Stimulated activated CD4-positive, alpha-beta T cell treated with anti-CD3 and anti-CD28 coated beads, TNF-alpha, amount 100 ng/mL, for 48 hours (primary cell): Measurements from ENCODE around the gene ST3GAL3.

Experiments
- DNase-seq, 3 donors: peaks; one replicate each; pipeline ENCODE4 v3.0.0-alpha.2; 2020; ENCODE audit warnings: low read depth in 3 of 3

Gene ST3GAL3

DNA sequence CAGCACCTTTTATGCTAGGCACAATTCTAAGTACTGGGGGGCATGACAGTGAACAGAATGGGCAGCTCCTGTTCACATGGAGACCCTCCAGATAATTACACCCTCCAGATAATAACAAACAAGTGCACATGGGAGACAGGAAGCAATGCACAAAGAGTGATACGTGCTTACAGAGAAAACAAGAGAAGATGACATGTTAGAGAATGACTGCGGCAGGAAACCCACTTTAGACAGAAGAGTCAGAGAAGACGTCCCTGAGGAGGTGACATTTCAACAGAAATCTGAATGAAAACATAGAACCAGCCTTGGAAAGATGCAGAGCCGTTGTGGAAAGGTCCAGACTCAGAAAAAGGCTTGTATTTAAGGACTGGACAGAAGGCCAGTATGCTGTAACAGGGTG lies 171.5 kb downstream of the ST3GAL3 start:
- DNase-seq, result no peak

DNA sequence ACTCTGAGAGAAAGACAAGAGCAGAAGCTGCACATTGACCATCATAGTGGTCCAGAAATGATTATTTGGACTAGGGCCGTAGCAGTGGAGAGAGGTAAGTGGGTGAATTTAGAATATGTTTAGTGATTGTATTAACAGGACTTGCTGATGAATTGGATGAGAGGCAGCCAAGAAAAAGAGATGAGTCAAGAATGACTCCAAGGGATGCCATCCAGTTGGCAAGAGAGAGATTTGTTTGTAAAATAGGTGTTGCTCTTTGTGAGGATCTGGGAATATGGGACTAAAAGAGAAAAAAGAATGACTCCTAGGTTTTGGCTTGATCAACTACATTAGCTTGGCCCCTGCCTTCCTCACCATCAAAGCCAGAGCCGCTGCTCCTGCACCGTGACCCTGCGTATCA lies 172.1 kb downstream of the ST3GAL3 start:
- no peak for DNase-seq

DNA sequence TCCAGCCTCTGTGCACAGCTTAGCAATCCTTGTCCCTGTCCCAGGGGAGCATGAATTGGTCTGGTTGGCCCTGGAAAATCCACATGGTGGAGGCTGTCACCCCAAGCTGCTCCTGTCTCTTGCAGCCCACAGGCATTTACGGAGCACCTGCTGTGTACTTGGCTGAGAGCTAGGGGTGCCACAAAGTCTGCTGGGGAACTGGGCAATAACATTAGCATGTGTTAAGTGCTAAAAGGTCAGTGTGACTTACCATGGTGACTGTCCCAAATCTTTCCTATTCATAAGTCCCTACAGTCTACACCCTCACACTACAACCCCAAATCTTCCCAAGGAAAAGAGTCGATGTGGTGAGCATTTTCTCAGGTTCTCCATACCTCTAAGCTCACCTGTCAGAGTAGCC lies 172.7 kb downstream of the ST3GAL3 start:
- no peak for DNase-seq

DNA sequence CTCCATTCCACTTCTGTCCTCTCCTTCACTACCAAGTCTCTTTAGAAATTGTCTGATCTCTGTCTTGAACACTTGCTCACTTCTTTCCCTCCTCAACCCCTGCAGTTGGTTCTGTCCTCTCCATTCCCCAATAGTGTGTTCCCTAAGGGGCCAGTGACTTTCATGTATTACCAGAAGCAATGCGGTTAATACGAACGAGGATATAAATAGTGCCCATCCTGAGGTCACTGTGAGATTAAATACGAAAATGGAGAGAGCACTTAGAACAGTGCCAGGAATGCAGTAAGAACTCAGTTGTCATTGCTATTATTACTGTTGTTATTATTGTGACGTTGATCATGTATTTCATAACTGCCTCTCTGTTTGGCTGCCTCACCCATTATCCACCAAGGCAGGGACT lies 173.3 kb downstream of the ST3GAL3 start:
- no peak for DNase-seq

DNA sequence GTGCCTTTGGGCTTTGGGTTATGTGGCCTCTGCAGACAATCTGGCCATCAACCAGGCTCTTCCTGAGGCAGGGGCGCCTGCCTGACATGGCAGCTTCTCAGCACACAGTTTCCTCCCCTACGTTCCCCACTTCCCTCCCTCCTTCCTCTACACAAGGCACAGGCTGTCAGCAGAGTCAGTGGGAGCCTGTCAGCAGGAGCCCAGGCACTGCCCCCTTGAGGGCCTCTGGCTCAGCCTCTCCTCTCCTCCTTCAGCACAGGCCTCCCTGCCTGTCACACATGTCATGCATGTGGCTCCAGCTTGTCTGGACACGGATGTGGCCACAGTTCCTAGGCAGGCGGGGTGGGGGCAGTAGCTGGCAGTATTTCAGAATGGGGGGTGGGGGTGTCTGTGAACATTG lies 174.1 kb downstream of the ST3GAL3 start:
- DNase-seq, result no peak

DNA sequence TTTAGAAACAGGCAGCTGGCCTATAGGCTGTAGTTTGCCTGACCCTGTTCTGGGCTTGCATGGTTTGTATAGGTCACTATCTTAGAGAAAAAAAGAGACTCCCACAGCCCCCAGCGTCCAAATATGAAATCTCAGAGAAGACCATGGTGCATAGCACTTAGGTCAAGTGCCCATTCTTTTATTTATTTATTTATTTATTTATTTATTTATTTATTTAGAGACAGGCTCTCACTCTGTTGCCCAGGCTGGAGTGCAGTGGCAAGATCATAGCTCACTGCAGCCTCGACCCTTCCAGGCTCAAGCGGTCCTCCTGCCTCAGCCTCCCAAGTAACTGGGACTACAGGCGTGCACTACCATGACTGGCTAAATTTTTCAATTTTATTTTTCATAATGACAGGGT lies 175.4 kb downstream of the ST3GAL3 start:
- no peak for DNase-seq

DNA sequence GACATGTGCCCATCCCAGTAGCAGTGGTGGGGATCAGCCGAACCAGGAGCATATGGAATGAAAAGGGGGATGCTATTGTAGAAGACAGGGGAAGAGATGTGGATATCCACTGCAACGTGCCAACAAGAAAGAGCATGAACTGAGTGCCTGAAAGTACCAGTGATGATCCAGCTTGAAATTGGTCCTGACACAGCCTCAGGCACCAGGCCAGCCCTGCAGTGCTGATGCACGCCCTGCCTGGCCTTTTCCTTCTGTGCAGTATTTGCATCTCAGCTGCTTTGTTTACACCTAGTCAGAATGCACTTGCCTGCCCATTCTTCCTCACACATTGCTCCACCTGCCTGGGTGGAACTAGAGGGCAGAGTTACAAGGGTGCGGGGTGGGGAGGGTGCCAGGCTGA lies 176.0 kb downstream of the ST3GAL3 start:
- DNase-seq, result no peak

DNA sequence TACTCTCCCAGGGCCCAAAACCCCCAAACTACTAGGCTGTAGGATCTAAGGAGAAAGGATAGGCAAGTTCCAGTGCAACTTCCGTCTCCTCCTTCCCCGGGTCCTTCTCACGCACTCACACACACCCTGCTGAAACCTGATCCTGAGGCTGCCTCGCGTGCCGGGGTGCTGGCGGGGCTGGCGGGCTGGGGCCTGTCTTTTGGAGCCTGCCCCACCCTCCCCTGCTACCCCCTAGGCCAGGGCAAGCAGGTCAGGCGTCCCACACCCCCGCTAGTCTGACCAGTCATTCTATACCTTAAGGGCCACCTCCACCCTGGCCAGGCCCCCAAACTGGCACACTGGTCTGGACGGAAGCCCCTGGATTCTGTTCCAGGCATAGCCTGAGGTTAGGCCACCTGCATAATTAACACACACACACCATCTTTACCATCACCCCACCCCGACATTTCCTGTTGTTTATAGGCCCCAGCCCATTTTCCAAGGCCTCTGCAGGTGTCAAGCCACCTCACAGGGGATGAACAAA lies 178.0 kb downstream of the ST3GAL3 start:
- no peak for DNase-seq

DNA sequence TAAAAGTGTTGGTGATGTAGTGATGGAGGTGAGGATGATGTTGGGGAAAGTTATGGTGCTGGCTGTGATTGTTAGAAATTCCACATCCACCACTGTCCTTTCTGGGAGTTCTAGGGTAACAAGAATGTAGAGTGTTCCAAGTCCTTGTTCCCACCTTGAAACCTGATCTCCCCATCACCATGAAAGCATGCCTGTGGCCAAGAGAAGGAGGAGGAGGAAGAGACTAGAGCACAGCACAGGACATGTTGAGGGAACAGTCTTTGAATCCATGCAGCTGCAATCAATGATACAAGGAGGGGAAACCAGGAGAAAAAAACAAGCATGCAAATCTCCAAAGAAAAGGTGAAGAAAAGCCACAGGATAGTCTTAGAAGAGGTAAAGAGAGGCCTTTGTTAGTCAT lies 180.4 kb downstream of the ST3GAL3 start:
- no peak for DNase-seq

DNA sequence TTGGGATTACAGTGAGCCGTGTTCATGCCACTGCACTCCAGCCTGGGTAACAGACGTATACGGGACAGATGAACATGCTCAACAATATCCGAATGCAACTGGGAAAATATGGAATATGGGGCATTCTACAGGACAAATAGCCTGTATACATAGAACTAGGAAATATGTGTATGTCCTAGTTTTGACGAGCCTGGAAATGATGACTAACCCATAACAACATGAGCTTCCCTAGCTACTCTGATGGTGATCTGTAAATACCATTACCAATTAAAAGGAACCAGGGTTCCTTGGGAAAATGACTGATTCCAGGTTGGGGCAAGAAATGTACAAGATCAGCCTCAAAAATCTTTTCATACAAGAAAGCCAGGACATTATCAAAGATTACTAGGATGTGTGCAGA lies 183.5 kb downstream of the ST3GAL3 start:
- no peak for DNase-seq

DNA sequence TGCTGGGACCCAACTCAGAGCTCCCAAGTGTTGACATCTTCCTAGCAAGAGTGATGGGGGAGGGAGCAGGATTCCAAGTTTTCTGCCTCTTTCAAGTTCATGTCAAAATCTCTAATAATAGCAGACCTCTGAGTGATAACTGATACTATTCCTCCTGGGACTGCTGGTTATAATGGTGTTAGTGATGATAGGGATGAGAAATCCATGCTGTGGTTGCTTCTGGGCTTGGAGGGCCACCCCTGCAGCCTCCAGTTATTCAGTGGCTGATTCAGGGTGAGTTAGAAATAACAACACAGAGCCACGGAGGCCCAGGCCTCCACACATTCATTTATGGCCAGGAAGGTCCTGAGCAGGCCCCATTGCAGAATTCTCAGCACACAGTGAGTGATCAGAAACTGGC lies 185.7 kb downstream of the ST3GAL3 start:
- DNase-seq, result no peak

DNA sequence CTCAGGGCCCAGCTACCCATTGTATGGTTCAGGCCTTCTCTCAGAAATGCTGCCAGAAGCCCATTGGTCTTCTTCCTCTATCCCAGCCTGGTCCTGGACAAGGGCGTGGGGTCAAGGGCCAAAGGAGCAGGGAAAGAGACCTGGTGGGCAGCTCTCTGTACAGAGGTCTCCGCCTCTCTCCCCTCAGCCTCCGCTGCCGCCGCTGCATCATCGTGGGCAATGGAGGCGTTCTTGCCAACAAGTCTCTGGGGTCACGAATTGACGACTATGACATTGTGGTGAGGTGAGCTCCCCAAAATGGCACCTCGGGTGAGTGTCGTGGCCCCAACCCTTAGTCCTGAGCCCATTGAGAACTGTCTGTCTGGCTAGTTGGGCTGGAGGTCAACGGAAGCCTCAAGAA lies 191.6 kb downstream of the ST3GAL3 start:
- DNase-seq, result no peak

DNA sequence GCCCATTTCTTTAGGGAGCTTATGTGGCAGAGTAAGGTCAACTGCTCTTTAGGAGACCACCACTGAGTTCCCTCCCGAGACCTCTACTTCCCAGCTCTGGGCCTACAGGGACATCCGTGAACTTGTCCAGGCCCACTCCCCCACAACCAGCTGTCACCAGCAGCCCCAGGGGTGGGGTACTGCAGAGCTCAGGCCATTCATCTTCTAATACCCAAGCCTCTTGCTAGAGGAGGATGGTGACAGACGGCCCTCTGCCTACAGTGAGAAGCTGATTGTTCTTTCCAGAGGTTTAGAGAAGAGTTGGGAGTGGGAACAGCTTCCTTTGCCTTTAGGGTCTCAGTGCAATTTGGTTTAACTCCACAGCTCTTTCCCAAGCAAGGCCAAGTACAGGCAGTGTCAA lies 193.1 kb downstream of the ST3GAL3 start:
- DNase-seq, result no peak

DNA sequence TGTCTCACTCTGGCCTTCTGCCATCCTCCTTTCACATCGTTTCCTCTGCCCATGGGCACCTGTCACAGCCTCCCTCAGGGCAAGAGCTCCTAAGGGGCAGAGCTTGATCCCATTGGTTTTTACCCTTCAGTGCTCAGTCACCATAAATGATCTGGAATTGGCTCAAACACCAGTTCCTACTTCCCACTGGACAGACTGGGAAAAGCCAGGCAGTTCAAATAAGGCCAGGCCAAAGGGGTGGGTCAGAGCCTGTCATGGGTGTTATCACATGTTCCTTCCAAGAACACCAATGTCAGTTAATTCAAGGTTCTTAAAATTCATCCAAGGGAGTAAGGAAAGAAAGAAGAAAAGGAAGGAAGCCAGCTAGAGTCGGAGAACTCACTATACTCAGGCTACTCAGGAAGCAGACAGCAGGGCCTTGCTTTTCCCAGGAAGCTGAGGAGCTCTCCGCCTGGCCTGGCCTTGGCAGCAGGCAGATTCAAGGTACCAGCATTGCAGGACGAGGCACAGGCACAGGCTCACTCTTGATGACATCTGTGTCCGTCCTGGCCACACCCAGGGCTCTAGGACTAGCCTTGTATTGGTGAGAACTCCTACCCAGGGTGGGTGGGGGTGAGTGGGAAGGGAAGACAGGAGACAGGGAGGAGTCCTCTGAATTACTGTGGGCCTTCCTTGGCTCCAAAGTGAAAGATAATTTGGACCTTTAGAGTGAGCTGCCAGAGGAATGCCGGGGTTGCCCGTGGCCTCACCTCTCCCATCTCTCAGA lies 194.0 kb downstream of the ST3GAL3 start:
- no peak for DNase-seq

DNA sequence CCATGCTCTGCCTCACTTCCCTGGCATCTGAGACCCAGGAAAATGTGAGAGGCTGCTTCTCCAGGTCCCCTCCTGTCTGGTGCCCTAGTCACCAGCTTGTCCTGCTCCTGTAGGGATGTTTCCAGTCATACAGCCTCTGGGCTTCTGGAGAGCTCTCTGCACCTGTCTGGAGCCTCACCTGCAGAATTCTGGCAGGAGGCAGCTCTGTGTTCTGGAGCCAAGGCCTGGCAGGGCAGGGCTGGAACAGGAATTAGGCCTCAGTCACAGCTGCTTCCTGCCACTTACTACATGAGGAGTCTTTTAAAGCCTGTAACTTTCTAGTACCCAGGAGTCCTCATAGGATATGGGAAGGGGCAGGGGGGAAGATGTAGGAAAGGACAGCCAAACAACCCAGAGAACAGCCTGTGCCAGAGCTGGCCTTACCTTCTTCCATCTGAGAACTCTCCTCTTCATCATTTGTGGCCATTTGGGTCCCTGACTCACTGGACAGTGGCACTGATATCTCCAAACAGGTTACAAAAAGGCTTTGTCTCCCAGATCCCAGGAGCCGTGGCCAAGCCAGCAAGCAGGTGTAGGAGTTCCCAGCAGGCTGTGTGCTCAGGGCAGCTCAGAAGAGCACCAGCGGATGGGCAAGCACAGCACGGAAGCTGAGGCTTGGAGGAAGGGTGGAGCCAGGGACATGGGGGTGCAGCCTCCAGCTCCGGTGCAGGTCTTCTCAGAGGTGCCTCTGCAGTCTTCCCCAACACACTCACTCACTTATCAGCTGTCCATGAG lies 194.9 kb downstream of the ST3GAL3 start:
- DNase-seq, result no peak

DNA sequence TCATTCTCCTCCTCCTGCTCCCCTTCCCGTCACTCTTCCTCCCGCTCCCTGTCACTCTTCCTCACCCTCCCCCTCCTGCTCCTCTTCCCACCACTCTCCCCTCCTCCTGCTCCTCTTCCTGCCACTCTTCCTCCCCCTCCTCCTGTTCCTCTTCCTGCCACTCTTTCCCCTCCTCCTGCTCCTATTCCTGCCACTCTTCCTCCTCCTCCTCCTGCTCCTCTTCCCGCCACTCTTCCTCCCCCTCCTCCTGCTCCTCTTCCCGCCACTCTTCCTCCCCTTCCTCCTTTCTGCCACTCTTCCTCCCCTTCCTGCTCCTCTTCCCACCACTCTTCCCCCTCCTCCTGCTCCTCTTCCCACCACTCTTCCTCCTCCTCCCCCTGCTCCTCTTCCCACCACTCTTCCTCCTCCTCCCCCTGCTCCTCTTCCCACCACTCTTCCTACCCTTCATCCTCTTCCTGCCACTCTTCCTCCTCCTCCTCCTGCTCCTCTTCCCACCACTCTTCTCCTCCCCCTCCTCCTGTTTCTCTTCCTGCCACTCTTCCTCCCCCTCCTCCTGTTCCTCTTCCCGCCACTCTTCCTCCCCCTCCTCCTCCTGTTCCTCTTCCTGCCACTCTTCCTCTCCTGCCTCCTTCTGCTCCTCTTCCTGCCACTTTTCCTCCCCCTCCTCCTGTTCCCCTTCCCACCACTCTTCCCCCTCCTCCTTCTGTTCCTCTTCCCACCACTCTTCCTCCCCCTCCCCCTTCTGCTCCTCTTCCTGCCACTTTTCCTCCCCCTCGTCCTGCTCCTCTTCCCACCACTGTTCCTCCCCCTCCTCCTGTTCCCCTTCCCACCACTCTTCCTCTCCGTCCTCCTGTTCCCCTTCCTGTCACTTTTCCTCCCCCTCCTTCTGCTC lies 197.6 kb downstream of the ST3GAL3 start:
- no peak for DNase-seq

DNA sequence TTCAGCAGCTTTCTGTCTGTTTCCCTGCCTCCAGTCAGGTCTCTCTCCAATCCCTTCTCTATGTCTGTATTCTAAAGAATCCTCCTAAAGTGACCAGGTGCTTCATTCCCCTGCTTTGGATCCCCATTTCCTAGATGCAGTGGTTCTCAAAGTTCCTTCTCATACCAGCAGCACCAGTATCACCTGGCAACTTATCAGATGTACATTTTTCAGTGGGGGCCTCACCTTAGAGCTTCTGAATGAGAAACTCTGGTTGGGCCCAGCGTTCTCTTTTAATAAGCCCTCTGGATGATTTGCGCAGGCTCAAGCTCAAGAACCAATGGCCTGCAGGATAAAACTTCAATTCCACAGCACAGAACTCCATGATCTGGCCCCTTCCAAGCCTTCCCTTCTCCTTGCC lies 200.9 kb downstream of the ST3GAL3 start:
- no peak for DNase-seq

DNA sequence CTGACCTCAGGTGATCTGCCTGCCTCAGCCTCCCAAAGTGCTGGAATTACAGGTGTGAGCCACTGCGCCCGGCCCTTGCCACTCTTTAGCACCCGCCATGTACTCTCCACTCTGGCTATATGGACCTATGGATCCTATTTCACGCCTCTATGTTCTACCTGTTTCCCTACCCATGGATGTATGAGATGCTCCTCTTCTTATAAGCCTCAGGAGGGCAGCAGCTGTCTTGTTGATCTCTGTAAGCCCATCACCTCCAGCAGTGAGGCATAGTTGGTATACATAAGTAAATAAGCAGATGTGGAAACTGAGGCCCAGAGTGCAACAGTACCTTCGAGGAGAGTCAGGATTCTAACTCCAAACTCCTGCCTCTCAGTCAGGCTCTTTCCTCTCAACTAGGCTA lies 201.5 kb downstream of the ST3GAL3 start:
- no peak for DNase-seq

DNA sequence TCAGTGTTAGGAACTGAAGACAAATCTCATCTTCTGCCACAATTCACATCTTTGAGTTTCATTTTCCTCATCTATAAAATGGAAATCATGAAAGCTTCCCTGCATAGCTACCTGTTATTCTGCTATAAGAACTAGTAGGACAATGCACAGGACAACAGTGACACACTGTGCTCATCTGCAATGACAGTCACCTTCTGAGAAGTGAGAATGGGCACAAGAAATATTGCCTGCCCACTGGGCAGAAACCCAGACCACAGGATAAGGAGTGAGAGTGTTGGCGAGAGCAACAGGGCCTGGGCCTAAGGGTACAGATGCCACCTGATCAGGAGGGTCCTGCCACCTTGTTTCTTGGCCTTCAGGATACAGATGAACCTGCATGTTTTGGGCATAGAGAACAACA lies 203.0 kb downstream of the ST3GAL3 start:
- DNase-seq, result no peak

DNA sequence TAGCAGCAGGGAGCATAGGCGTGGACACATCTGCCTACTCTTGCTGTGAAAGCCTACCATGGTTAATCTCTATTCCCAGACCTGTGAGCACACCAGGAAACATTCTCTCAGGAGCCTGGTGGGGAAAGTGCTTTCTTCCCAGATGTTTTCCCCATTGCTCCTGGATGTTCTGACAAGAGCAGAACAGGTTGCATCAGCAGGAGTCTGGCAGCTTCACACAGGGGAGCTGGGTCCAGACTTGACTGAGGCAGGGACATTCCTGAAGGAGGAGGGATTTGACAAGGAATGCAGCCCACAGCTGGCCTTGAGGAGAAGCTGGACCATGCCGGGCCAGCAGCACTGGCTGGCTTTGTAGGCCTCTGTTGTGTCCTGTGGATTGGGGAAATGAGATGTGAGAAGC lies 205.3 kb downstream of the ST3GAL3 start:
- no peak for DNase-seq

DNA sequence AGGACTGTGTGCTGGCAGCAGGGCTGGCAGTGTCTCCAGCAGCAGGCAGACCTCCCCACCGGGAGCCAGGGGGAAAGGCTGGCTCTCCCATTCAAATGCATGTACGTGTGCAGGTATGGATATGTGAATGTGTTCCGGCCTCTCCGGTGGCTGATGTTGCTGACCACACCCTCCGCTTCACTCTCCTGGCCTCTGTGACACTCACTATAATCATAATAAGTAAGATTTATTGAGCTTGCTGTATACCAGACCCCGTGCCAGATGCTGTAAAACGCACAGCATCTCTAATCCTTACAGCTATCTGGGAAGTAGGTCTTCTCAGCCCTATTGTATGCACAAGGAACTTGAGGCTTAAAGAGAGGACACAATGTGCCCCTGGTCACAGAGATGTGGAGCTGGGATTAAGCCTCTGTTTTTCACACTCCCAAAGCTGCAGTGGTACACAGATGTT lies 205.7 kb downstream of the ST3GAL3 start:
- DNase-seq, result no peak
